Upper lobe of right lung (tissue), 1 donor: ENCODE measurements around the gene CCSER2. TPM values are rescaled to one million over a fixed set of nuclear protein-coding genes. Genes with fewer than 3 reads are reported as not detected.

Experiments used
- ATAC-seq: fragments of 200-7000 bp; cut with Tn5 transposase; one replicate; pipeline ENCODE4 v1.9.1; 2020; ENCODE audit warnings: mild to moderate bottlenecking, moderate library complexity
- DNase-seq: peaks from one replicate; pipeline ENCODE4 v3.0.0-alpha.2; 2020
- H3K27ac ChIP-seq: fragments of 200-600 bp; one replicate; pipeline ENCODE4 v1.8.0; 2022
- H3K27me3 ChIP-seq: fragments of 200-600 bp; one replicate; pipeline ENCODE4 v1.8.0; 2022; ENCODE audit warnings: mild to moderate bottlenecking
- H3K36me3 ChIP-seq: fragments of 200-600 bp; one replicate; pipeline ENCODE4 v1.8.0; 2022
- H3K4me1 ChIP-seq: fragments of 200-600 bp; one replicate; pipeline ENCODE4 v1.8.0; 2022
- H3K4me3 ChIP-seq: fragments of 200-600 bp; one replicate; pipeline ENCODE4 v1.8.0; 2022; ENCODE audit warnings: mild to moderate bottlenecking
- H3K9me3 ChIP-seq: fragments of 200-600 bp; one replicate; pipeline ENCODE4 v1.8.0; 2022
- intact Hi-C: fragments of 100-400 bp; cut with DNase I; formaldehyde crosslinking; loops from one replicate; pipeline ENCODE4 v1.11.0; 2022
- total RNA-seq: library from RNA; stranded (reverse); fragmentation: NEBNext Ultra II Directional; extraction: Animal tissue kit (Norgen Biotek cat#: 25700); gene quantifications from one replicate; pipeline ENCODE4 v1.2.1, GENCODE V29; 2021
- TF ChIP-seq, protein P1 (sequence below): fragments of 200-600 bp; IDR thresholded peaks from one replicate; pipeline ENCODE4 v1.8.0; 2022; ENCODE audit warnings: antibody characterized with exemption
- donor health status: DM: no; HTN: yes; CAD: no; lungs with severe emphysema.

CCSER2 gene
- total RNA-seq, 1 donor from 2014 or later, result 74.4 TPM

DNA sequence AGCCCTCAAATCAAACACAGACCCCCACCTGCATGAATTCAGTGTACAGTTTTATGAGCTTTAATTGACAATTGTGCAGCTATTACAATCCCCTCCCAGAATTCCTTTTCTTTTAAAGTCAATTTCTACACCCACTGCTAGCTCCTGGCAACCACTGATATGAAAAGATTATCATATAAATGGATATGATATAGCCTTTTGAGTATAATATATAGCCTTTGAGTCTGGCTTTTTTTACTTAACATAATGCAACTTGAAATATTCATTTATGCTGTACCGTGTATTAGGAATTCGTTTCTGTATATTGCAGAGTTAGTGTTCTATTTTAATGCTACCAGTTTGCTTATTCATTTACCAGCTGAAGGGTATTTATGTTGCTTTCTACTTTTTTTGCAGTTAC, 127.7 kb downstream of the CCSER2 start:
- DNase-seq (no peak), ATAC-seq (no peak)
- no peaks in the 10 kb centered on the region for H3K27me3 ChIP-seq
- H3K27ac ChIP-seq, result no peak overlapping the region
- intact Hi-C loops, result no loop called here
- H3K4me3 ChIP-seq, result no peak overlapping the region
- no peaks in the 10 kb centered on the region for H3K9me3 ChIP-seq
- H3K36me3 ChIP-seq, result peaks cover 3% of the 10 kb centered on the region
- TF ChIP-seq, protein P1, sequence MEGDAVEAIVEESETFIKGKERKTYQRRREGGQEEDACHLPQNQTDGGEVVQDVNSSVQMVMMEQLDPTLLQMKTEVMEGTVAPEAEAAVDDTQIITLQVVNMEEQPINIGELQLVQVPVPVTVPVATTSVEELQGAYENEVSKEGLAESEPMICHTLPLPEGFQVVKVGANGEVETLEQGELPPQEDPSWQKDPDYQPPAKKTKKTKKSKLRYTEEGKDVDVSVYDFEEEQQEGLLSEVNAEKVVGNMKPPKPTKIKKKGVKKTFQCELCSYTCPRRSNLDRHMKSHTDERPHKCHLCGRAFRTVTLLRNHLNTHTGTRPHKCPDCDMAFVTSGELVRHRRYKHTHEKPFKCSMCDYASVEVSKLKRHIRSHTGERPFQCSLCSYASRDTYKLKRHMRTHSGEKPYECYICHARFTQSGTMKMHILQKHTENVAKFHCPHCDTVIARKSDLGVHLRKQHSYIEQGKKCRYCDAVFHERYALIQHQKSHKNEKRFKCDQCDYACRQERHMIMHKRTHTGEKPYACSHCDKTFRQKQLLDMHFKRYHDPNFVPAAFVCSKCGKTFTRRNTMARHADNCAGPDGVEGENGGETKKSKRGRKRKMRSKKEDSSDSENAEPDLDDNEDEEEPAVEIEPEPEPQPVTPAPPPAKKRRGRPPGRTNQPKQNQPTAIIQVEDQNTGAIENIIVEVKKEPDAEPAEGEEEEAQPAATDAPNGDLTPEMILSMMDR, result no peak
- peaks cover 3% of the 10 kb centered on the region for H3K4me1 ChIP-seq

DNA sequence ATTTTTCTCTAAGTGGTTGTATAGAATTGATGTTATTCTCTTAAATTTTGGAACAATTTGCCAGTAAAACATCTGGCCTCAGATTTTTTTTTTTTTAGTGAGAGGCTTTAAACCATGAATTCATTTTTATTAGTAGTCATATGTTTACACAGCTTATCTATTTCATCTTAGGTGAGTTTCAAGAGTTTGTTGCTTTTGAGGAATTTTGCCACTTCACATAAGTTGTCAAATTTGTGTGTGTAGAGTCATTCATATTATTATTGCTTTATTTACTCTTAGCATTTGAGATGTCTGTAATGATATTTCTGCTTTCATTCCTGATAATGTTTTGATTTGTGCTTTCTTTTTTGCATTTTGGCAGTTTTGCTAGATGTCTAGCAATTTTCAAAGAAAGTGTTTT, 132.1 kb downstream of the CCSER2 start:
- DNase-seq (no peak), ATAC-seq (no peak)
- H3K4me1 ChIP-seq, result peaks cover 3% of the 10 kb centered on the region
- no peak overlapping the region for H3K27ac ChIP-seq
- H3K27me3 ChIP-seq, result no peaks in the 10 kb centered on the region
- intact Hi-C loops, result no loop called here
- H3K36me3 ChIP-seq, result peaks cover 19% of the 10 kb centered on the region
- H3K4me3 ChIP-seq, result no peak overlapping the region
- TF ChIP-seq, protein P1, result no peak
- no peaks in the 10 kb centered on the region for H3K9me3 ChIP-seq

DNA sequence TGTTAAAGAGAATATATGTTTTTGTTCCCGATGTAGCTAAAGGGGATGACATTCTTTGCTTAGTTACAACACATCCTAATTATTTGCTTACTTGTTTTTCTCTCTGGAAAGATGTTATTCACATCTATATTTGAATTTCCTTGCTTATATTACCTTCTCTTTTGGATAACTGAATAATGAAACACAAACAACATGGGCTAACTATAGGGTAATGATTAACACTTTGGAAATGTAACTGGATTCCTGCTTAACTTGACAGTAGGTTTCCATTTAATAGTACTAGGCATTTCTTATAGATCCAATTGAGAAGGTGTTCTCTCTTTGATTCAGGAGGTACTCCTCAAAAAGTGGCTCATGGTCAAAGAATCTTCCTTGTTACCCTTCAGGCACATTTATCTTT, 141.1 kb downstream of the CCSER2 start:
- Histone ChIP-seq H3K36me3 (peaks cover 35% of the 10 kb centered on the region), H3K27me3 (no peaks in the 10 kb centered on the region), H3K27ac (no peak overlapping the region), H3K9me3 (no peaks in the 10 kb centered on the region), H3K4me1 (no peaks in the 10 kb centered on the region), H3K4me3 (no peak overlapping the region)
- ATAC-seq, result no peak
- DNase-seq, result no peak
- intact Hi-C loops, result no loop called here
- TF ChIP-seq, protein P1, result no peak

DNA sequence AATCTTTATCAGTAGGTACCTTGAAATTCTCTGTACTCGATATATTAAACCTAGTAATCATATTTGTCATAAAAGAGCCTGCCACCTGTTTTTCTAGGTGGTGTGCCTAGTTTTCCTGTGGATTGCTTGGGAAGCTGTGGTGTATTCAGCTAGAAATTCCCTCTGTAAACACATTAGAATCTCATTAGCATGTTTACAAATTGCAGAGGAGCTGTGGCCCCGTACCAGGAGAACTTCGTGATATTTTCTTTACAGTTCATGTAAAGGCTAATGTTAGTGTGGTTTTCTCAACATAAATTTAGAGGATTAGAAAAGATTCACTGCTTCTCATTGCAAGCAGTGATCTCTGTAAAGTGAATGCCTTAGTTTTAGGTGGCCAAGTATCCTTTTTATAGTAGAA, 144.7 kb downstream of the CCSER2 start:
- TF ChIP-seq, protein P1, result no peak
- Histone ChIP-seq H3K4me3 (no peak overlapping the region), H3K27me3 (no peaks in the 10 kb centered on the region), H3K9me3 (no peaks in the 10 kb centered on the region), H3K27ac (no peak overlapping the region), H3K4me1 (no peaks in the 10 kb centered on the region), H3K36me3 (peaks cover 29% of the 10 kb centered on the region)
- ATAC-seq, result no peak
- intact Hi-C loops, result no loop called here
- DNase-seq, result no peak

DNA sequence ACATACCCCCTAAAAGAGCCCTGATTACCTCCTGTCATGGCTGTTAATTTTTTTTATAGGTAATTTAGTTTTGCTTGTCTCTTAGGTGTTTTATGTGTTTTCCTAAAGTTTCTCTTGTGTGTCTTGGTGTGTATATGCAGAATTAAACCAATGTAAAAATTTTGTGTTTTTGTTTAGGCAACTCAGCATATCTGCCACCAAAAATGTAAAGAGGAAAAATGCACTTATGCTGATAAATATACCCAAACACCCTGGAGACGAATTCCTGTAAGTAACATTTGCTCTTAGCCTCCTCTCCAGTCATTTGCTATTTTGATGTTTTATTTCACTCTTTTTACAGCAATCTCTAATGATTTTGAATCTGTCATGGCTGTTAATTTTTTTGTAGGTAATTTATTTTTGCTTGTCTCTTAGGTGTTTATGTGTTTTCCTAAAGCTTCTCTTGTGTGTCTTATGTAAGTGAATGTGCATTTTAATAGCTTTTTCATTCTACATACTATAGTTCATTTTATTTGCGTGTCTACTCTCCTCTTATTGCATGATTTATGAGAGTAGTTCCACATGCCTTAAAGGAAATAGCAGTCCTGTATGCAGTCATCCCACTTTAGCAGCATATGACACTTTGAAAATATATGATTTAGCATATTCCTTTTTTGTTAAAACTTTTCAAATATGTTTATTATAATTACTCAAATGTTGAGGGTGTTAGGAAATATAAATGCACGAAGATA, 149.2 kb downstream of the CCSER2 start:
- no peaks in the 10 kb centered on the region for H3K4me1 ChIP-seq
- TF ChIP-seq, protein P1, result no peak
- peaks cover 20% of the 10 kb centered on the region for H3K36me3 ChIP-seq
- intact Hi-C loops, result no loop called here
- no peak for DNase-seq
- no peak overlapping the region for H3K4me3 ChIP-seq
- H3K27ac ChIP-seq, result no peak overlapping the region
- H3K9me3 ChIP-seq, result no peaks in the 10 kb centered on the region
- H3K27me3 ChIP-seq, result no peaks in the 10 kb centered on the region
- no peak for ATAC-seq

DNA sequence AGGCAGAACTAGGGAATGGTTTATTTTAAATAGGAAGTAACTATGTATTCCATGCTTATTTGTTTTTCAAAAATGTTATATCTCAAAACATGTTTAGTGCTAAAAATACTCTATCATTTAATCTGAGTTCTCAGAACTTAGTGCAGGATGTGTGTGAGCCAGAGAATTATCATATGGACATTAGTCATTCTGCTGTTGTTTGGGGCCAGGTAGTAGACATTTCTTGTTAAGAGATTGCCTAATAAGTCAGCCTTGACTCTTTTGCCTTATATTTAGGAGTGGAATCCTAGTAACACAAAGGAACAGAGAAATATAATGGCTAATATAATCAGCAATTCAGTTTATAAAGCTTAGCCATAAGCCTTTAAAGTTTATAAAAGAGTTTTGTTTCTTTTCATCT, 149.8 kb downstream of the CCSER2 start:
- ATAC-seq, result no peak
- Histone ChIP-seq H3K36me3 (peaks cover 20% of the 10 kb centered on the region), H3K4me1 (no peaks in the 10 kb centered on the region), H3K27ac (no peak overlapping the region), H3K4me3 (no peak overlapping the region), H3K27me3 (no peaks in the 10 kb centered on the region), H3K9me3 (no peaks in the 10 kb centered on the region)
- TF ChIP-seq, protein P1, result no peak
- intact Hi-C loops, result no loop called here
- DNase-seq, result no peak
